HG03571 (cell line): ENCODE measurements around the gene FHIT.

Experiments
- ATAC-seq: cut with Tn5 transposase; IDR thresholded peaks from one replicate; pipeline ENCODE4 v1.9.1; 2021; ENCODE audit not compliant: unreplicated experiment

The FHIT gene

GRCh38 chr3:59766200-59766872 lies 1484.9 kb downstream of the FHIT start:
- no peak for ATAC-seq

- ATAC-seq, result no peak
Measured at GRCh38 chr3:59764171-59764570, 1487.1 kb downstream of the FHIT start.

- ATAC-seq, result no peak
Measured at GRCh38 chr3:59762941-59763340, 1488.3 kb downstream of the FHIT start.

- no peak for ATAC-seq
Measured at GRCh38 chr3:59759298-59760031, 1491.8 kb downstream of the FHIT start.

- ATAC-seq, result no peak
Measured at GRCh38 chr3:59758672-59759071, 1492.6 kb downstream of the FHIT start.

GRCh38 chr3:59756934-59757333 lies 1494.3 kb downstream of the FHIT start:
- ATAC-seq, result no peak

GRCh38 chr3:59754456-59755129 lies 1496.7 kb downstream of the FHIT start:
- no peak for ATAC-seq

- ATAC-seq, result no peak
Measured at GRCh38 chr3:59753808-59754450, 1497.3 kb downstream of the FHIT start.

GRCh38 chr3:59752925-59753324 lies 1498.3 kb downstream of the FHIT start:
- ATAC-seq, result no peak

- ATAC-seq, result no peak
Measured at GRCh38 chr3:59751606-59752005, 1499.6 kb downstream of the FHIT start.

- ATAC-seq, result no peak
Measured at GRCh38 chr3:59750391-59750790, 1500.9 kb downstream of the FHIT start.

- ATAC-seq, result no peak
Measured at GRCh38 chr3:59749291-59749690, 1502.0 kb downstream of the FHIT start.

GRCh38 chr3:59746585-59746984 lies 1504.7 kb downstream of the FHIT start:
- no peak for ATAC-seq

- no peak for ATAC-seq
Measured at GRCh38 chr3:59737241-59737640, 1514.0 kb downstream of the FHIT start.

- ATAC-seq, result no peak
Measured at GRCh38 chr3:59734061-59734460, 1517.2 kb downstream of the FHIT start.

GRCh38 chr3:59733041-59733809 lies 1518.0 kb downstream of the FHIT start:
- ATAC-seq, result no peak

GRCh38 chr3:59731943-59732342 lies 1519.3 kb downstream of the FHIT start:
- no peak for ATAC-seq

- ATAC-seq, result no peak
Measured at GRCh38 chr3:59730591-59730990, 1520.7 kb downstream of the FHIT start.

GRCh38 chr3:59728587-59728908 lies 1522.7 kb downstream of the FHIT start:
- ATAC-seq, result no peak

- no peak for ATAC-seq
Measured at GRCh38 chr3:59727902-59728586, 1523.2 kb downstream of the FHIT start.
